HepG2 (cell line): Measurements from ENCODE around the gene RGL3. TPM values are rescaled to one million over a fixed set of nuclear protein-coding genes. Genes with fewer than 3 reads are reported as not detected.

Experiments used
- ATAC-seq: fragments of 200-7000 bp; cut with Tn5 transposase; 3 replicates; pipeline ENCODE4 v1.9.1; 2020; ENCODE audit warnings: mild to moderate bottlenecking, moderate library complexity
- BruUV-seq: library from RNA; stranded (reverse); fragments of 400-500 nt; replicated peaks from 2 replicates; lab custom pipeline; 2021; lab: Mats Ljungman, UMichigan
- CTCF ChIA-PET: fragments of 300-600 bp; formaldehyde crosslinking; extraction: SDS; loops from one replicate; lab custom pipeline; 2021; ENCODE audit warnings: low total read pairs, inconsistent platforms, low intra/inter-chr PET ratio; lab: Yijun Ruan, JAX
- POLR2A ChIA-PET: fragments of 350-600 bp; sonication (Branson Sonifier 250); formaldehyde crosslinking; loops from one replicate; lab custom pipeline; 2020; ENCODE audit warnings: antibody characterized with exemption, inconsistent platforms; lab: Yijun Ruan, JAX
- DNase-seq: peaks from one replicate; pipeline ENCODE4 v3.0.0-alpha.2; 2015; ENCODE audit warnings: low spot score
- FAIRE-seq: peaks from 3 replicates; lab custom pipeline; 2011; peaks lifted over from hg19 to GRCh38; lab: Jason Lieb, UNC
- H2AFZ ChIP-seq: one replicate; pipeline ENCODE4 v1.6.1; 2011; ENCODE audit warnings: low read length, inconsistent platforms
- H3K27ac ChIP-seq: fragments of 300-600 bp; 3 replicates; pipeline ENCODE4 v1.8.0; 2011; ENCODE audit warnings: mixed run types, mild to moderate bottlenecking, mixed read lengths, low read length, inconsistent platforms; ENCODE audit not compliant: insufficient read depth; ENCODE audit errors: extremely low read length
- H3K27me3 ChIP-seq, 2 experiments: fragments of 200-600 bp in 1 of 2; 2 replicates in 1 of 2; 3 replicates in 1 of 2; pipeline versions ENCODE4 v1.6.0 to v1.8.0; 2011; ENCODE audit warnings: low read length in 2 of 2, mild to moderate bottlenecking in 2 of 2, moderate library complexity in 2 of 2, inconsistent platforms in 1 of 2; ENCODE audit not compliant: insufficient read depth in 2 of 2, control insufficient read depth in 1 of 2
- H3K36me3 ChIP-seq, 2 experiments: fragments of 200-600 bp in 1 of 2; replicated peaks in 1 of 2; 2 replicates in 1 of 2; 3 replicates in 1 of 2; pipeline versions ENCODE4 v1.5.1 to v1.8.0; 2011; ENCODE audit warnings: low read length in 2 of 2, inconsistent platforms in 1 of 2; ENCODE audit not compliant: insufficient read depth in 2 of 2, control insufficient read depth in 1 of 2
- H3K4me1 ChIP-seq: 2 replicates; pipeline ENCODE4 v1.5.1; 2012; ENCODE audit warnings: low read length, inconsistent platforms; ENCODE audit not compliant: insufficient read depth
- H3K4me2 ChIP-seq: 2 replicates; pipeline ENCODE4 v1.6.0; 2011; ENCODE audit warnings: low read depth, low read length, inconsistent platforms
- H3K4me3 ChIP-seq, 3 experiments: fragments of 200-600 bp in 1 of 3; sonication (generic), shearing (Covaris generic) in 1 of 3; replicated peaks in 1 of 3; 2 replicates each; pipeline ENCODE4 v1.5.1; 2011 to 2016; ENCODE audit warnings: low read length in 3 of 3, inconsistent platforms in 2 of 3, low read depth in 2 of 3, mild to moderate bottlenecking in 2 of 3, control low read depth in 1 of 3, mixed read lengths in 1 of 3; ENCODE audit not compliant: insufficient read depth in 1 of 3
- H3K79me2 ChIP-seq: one replicate; pipeline ENCODE4 v1.6.1; 2011; ENCODE audit warnings: low read length, inconsistent platforms; ENCODE audit not compliant: insufficient read depth
- H3K9ac ChIP-seq: 2 replicates; pipeline ENCODE4 v1.6.0; 2011; ENCODE audit warnings: mild to moderate bottlenecking, low read depth, low read length, inconsistent platforms; ENCODE audit not compliant: insufficient read depth
- H3K9me3 ChIP-seq: 2 replicates; pipeline ENCODE4 v1.5.1; 2012; ENCODE audit warnings: mild to moderate bottlenecking, low read length
- H4K20me1 ChIP-seq: 2 replicates; pipeline ENCODE4 v1.6.0; 2011; ENCODE audit warnings: inconsistent platforms, mild to moderate bottlenecking, low read length, moderate library complexity; ENCODE audit not compliant: insufficient read depth
- ZEB1 ChIP-seq: IDR thresholded peaks from 2 replicates; pipeline ENCODE4 v1.6.1; 2012; ENCODE audit warnings: mild to moderate bottlenecking, low read depth, inconsistent platforms; ENCODE audit not compliant: insufficient replicate concordance
- WGBS: methylation state at CpG from one replicate; pipeline ENCODE4 v1.1.6; 2017; ENCODE audit warnings: low lambda C conversion rate; 5-methylcytosine and 5-hydroxymethylcytosine counted together
- in situ Hi-C: cut with HindIII; loops from 2 replicates; pipeline ENCODE4 v1.10.0; 2017; ENCODE audit warnings: low pct_unique_long_range_greater_than_20kb; ENCODE audit not compliant: extremely low pct_ligation_motif_present
- intact Hi-C: fragments of 100-400 bp; cut with micrococcal nuclease; formaldehyde crosslinking; loops from one replicate; pipeline ENCODE4 v1.10.0; 2022; ENCODE audit not compliant: unreplicated experiment
- polyA plus RNA-seq, 8 experiments: library from polyadenylated mRNA; depleted of rRNA in 3 of 8; stranded (reverse) in 7 of 8; unstranded in 1 of 8; fragments of >200 nt; fragmentation: Illumina TruSeq in 4 of 8; extraction: Trizol in 4 of 8; gene quantifications; 2 replicates each; pipeline versions ENCODE4 v1.2.1 to v1.2.3, GENCODE V29; 2011 to 2016; ENCODE audit warnings: low read depth in 4 of 8, missing spikeins in 1 of 8, mixed read lengths in 1 of 8; ENCODE audit not compliant: insufficient read depth in 1 of 8
- total RNA-seq, 5 experiments: library from RNA; depleted of rRNA; stranded (reverse); fragments of >200 nt; fragmentation: Illumina TruSeq; extraction: Trizol; gene quantifications; 2 replicates each; pipeline ENCODE4 v1.2.3, GENCODE V29; 2016; ENCODE audit warnings: low read depth in 1 of 5
- TF ChIP-seq, protein P1 (sequence below), 2 experiments: sonication (generic) in 1 of 2; formaldehyde crosslinking in 1 of 2; IDR thresholded peaks; 2 replicates each; pipeline versions ENCODE4 v1.6.1 to v1.9.0; 2014 to 2022; ENCODE audit warnings: antibody characterized with exemption in 1 of 2, borderline replicate concordance in 1 of 2, inconsistent platforms in 1 of 2, low read depth in 1 of 2, missing genetic modification reagents in 1 of 2

Gene RGL3
- total and polyA plus RNA-seq, 2 of the 13 experiments (the other 11 are each of a cell fraction or from before 2014, with no cell fraction given), result 4.2 to 7.6 TPM

DNA sequence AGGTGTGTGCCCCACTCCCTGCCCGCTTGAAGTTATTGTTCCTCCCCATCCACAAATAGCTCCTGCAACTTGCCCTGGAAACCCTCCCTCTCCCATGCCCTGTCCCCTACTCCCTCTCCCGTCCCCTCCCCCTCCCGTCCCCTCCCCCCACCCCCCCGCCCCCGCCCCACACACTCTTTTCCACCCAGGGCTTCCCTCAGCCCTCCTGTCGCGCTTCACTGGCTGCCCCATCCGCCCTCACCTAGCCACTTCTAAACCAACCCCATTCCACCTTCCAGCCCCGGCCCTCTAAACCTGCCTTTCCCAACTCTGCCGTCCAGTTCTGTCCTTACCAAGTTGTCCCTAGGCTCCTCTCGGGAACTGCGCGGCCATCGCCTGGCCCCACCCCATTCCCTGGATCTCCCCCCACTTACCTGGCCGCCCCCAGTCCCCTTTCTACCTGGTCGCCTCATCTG is 993 bp downstream of the RGL3 start:
- Histone ChIP-seq H3K79me2 (no peaks in the 10 kb centered on the region), H3K4me1 (peaks cover 39% of the 10 kb centered on the region), H3K9ac (peak overlapping the region; percentile 53; the same call in 1 of the 2 replicates), H3K4me2 (peak overlapping the region; percentile 88), H3K36me3 (no peaks in the 10 kb centered on the region)
- ATAC-seq (peak; percentile 9; the same call in 1 of the 3 replicates), DNase-seq (no peak)
- intact Hi-C loops (no loop called here), in situ Hi-C loops (no loop called here)
- TF ChIP-seq, protein P1, sequence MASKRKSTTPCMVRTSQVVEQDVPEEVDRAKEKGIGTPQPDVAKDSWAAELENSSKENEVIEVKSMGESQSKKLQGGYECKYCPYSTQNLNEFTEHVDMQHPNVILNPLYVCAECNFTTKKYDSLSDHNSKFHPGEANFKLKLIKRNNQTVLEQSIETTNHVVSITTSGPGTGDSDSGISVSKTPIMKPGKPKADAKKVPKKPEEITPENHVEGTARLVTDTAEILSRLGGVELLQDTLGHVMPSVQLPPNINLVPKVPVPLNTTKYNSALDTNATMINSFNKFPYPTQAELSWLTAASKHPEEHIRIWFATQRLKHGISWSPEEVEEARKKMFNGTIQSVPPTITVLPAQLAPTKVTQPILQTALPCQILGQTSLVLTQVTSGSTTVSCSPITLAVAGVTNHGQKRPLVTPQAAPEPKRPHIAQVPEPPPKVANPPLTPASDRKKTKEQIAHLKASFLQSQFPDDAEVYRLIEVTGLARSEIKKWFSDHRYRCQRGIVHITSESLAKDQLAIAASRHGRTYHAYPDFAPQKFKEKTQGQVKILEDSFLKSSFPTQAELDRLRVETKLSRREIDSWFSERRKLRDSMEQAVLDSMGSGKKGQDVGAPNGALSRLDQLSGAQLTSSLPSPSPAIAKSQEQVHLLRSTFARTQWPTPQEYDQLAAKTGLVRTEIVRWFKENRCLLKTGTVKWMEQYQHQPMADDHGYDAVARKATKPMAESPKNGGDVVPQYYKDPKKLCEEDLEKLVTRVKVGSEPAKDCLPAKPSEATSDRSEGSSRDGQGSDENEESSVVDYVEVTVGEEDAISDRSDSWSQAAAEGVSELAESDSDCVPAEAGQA (IDR thresholded peaks at IDR 0.05; ENCODE audit: low read depth), result no peak
- TF ChIP-seq, protein P1 (CRISPR knock-in tag; IDR thresholded peaks at IDR 0.05; ENCODE audit: borderline replicate concordance), result no peak
- peak; percentile 86 for TF ChIP-seq ZEB1
- TF ChIP-seq, all 625 proteins: peak for 1
- ChIA-PET CTCF (no interaction called here), POLR2A (interaction anchor here (0.9 to 1.9 kb wide), 6 partner anchors 16 to 43 kb away, joined by 3 to 14 read pairs (median 7); partner anchors contain the start of genes EPOR, ODAD3, PRKCSH and SWSAP1)
- no peak overlapping the region for H2AFZ ChIP-seq
- BruUV-seq, result no TSS peak
- H3K4me3 ChIP-seq, result peak overlapping the region; percentile 78 to 96 (median 91)
- no peak for FAIRE-seq
- 12% methylated on average over 16 of the region's 16 CpGs for WGBS
- H3K9me3 ChIP-seq, result no peaks in the 10 kb centered on the region
- H3K27me3 ChIP-seq, result peaks cover 3 to 24% of the 10 kb centered on the region in 2 experiments; a peak in 4 of 5 replicates
- no peaks in the 10 kb centered on the region for H4K20me1 ChIP-seq
- H3K27ac ChIP-seq, result no peak overlapping the region
